ENCODE data around the gene TYW1. TPM values are rescaled to one million over a fixed set of nuclear protein-coding genes. Genes with fewer than 3 reads are reported as not detected.
"Not testable (repeated sequence)": the region's sequence is repeated elsewhere in the genome, so short reads cannot be mapped to it uniquely, and the experiment has no call there.

The TYW1 gene

GRCh38 chr7:67269916-67270315 is 273.3 kb downstream of the TYW1 start:
- not testable (repeated sequence) for H3K4me1 ChIP-seq (ENCODE audit: control insufficient read depth, insufficient read depth, low read depth, low read length); H3K9ac ChIP-seq (ENCODE audit: low read length); H3K27me3 ChIP-seq (ENCODE audit: control insufficient read depth in 1 of 2, insufficient read depth in 1 of 2, low read length in 2 of 2); H2BK5ac ChIP-seq (ENCODE audit: low read depth, low read length, poor library complexity, severe bottlenecking); H3K14ac ChIP-seq (ENCODE audit: low read length in 2 of 2); H3K4ac ChIP-seq (ENCODE audit: low read depth in 1 of 2, low read length in 2 of 2); H3K27ac ChIP-seq (ENCODE audit: low read length, poor library complexity, severe bottlenecking); H3K4me2 ChIP-seq (ENCODE audit: low read length, poor library complexity, severe bottlenecking); H2AK5ac ChIP-seq (ENCODE audit: low read length, severe bottlenecking); H3K18ac ChIP-seq (ENCODE audit: low read depth in 1 of 2, low read length in 2 of 2); H3K4me3 ChIP-seq (ENCODE audit: insufficient read depth in 1 of 2, low read depth in 1 of 2, low read length in 2 of 2); H3K9me3 ChIP-seq (ENCODE audit: control insufficient read depth, low read length); DNase-seq; H4K91ac ChIP-seq (ENCODE audit: low read length); H3K36me3 ChIP-seq (ENCODE audit: control insufficient read depth in 1 of 2, insufficient read depth in 2 of 2, low read depth in 1 of 2, low read length in 2 of 2); H2BK15ac ChIP-seq (ENCODE audit: low read depth, poor library complexity, severe bottlenecking); H4K8ac ChIP-seq (ENCODE audit: low read length); H2BK12ac ChIP-seq (ENCODE audit: low read length in 2 of 2); H2AFZ ChIP-seq (ENCODE audit: low read depth, low read length); H3K79me1 ChIP-seq (replicated peaks; ENCODE audit: low read length, poor library complexity, severe bottlenecking); H3K23ac ChIP-seq (ENCODE audit: low read length in 2 of 2); H2BK120ac ChIP-seq (ENCODE audit: low read depth, low read length)
- 93% methylated on average over 1 of the region's 2 CpGs for WGBS

Small RNA genes lying within 50 kb of the gene (small RNA-seq; reads per million reads assigned to genes)
- gene AC073089.1 (ENCODE audit: low read depth) (not detected), gene MIR4650-1 (ENCODE audit: low read depth) (not detected), gene RN7SL43P (ENCODE audit: low read depth) (not detected)
